HG03108 (cell line): ENCODE measurements around the gene CACNA1S.
A peak's percentile ranks its signal among the peaks of the same experiment; 100 is the strongest.

ENCODE experiments used
- ATAC-seq: cut with Tn5 transposase; IDR thresholded peaks from one replicate; pipeline ENCODE4 v1.9.1; 2021; ENCODE audit warnings: moderate library complexity; ENCODE audit not compliant: unreplicated experiment

Gene CACNA1S

GRCh38 chr1:201119206-201120197 lies 7.3 kb upstream of the CACNA1S start:
- ATAC-seq, result no peak

- no peak for ATAC-seq
These were observed 3.9 kb upstream of the CACNA1S start for GRCh38 chr1:201116091-201116490.

GRCh38 chr1:201115390-201115937 lies 3.2 kb upstream of the CACNA1S start:
- no peak for ATAC-seq

- ATAC-seq, result peak; percentile 85
These were observed 2.3 kb upstream of the CACNA1S start for GRCh38 chr1:201114245-201115131.

GRCh38 chr1:201113451-201114244 lies 1.4 kb upstream of the CACNA1S start:
- no peak for ATAC-seq

GRCh38 chr1:201112926-201113325 lies 700 bp upstream of the CACNA1S start:
- no peak for ATAC-seq

GRCh38 chr1:201111672-201112071 lies 554 bp downstream of the CACNA1S start:
- ATAC-seq, result no peak

GRCh38 chr1:201111156-201111555 lies 1.1 kb downstream of the CACNA1S start:
- no peak for ATAC-seq

- no peak for ATAC-seq
These were observed 1.6 kb downstream of the CACNA1S start for GRCh38 chr1:201110616-201111015.

- no peak for ATAC-seq
These were observed 2.1 kb downstream of the CACNA1S start for GRCh38 chr1:201110138-201110537.

GRCh38 chr1:201109651-201110050 lies 2.6 kb downstream of the CACNA1S start:
- ATAC-seq, result no peak

- no peak for ATAC-seq
These were observed 3.6 kb downstream of the CACNA1S start for GRCh38 chr1:201108614-201109013.

GRCh38 chr1:201105688-201106087 lies 6.5 kb downstream of the CACNA1S start:
- no peak for ATAC-seq

- no peak for ATAC-seq
These were observed 8.1 kb downstream of the CACNA1S start for GRCh38 chr1:201104141-201104540.

- ATAC-seq, result no peak
These were observed 8.6 kb downstream of the CACNA1S start for GRCh38 chr1:201103666-201104065.

- no peak for ATAC-seq
These were observed 11.9 kb downstream of the CACNA1S start for GRCh38 chr1:201100169-201100930.

GRCh38 chr1:201098992-201099677 lies 13.1 kb downstream of the CACNA1S start:
- no peak for ATAC-seq

- no peak for ATAC-seq
These were observed 15.0 kb downstream of the CACNA1S start for GRCh38 chr1:201096977-201097856.
